Stimulated activated CD4-positive, alpha-beta T cell treated with anti-CD3 and anti-CD28 coated beads, Interleukin-15, amount 100 ng/mL, for 24 hours (primary cell): ENCODE measurements around the gene ZFHX3.

Experiments used
- DNase-seq: peaks from one replicate; pipeline ENCODE4 v3.0.0-alpha.2; 2020

ZFHX3 gene

GRCh38 chr16:72946474-72947194 lies 101.3 kb downstream of the ZFHX3 start:
- DNase-seq = no peak

- no peak for DNase-seq
Measured at GRCh38 chr16:72946063-72946462, 101.9 kb downstream of the ZFHX3 start.

- no peak for DNase-seq
Measured at GRCh38 chr16:72945611-72946010, 102.3 kb downstream of the ZFHX3 start.

GRCh38 chr16:72944757-72945485 lies 103.0 kb downstream of the ZFHX3 start:
- no peak for DNase-seq

- no peak for DNase-seq
Measured at GRCh38 chr16:72942021-72942420, 105.9 kb downstream of the ZFHX3 start.

- DNase-seq = no peak
Measured at GRCh38 chr16:72940886-72941285, 107.0 kb downstream of the ZFHX3 start.

- no peak for DNase-seq
Measured at GRCh38 chr16:72939247-72939646, 108.7 kb downstream of the ZFHX3 start.

- DNase-seq = no peak
Measured at GRCh38 chr16:72938795-72939164, 109.1 kb downstream of the ZFHX3 start.

GRCh38 chr16:72937916-72938794 lies 109.8 kb downstream of the ZFHX3 start:
- no peak for DNase-seq

- DNase-seq = no peak
Measured at GRCh38 chr16:72937360-72937759, 110.6 kb downstream of the ZFHX3 start.

- no peak for DNase-seq
Measured at GRCh38 chr16:72936408-72936807, 111.5 kb downstream of the ZFHX3 start.

GRCh38 chr16:72935896-72936295 lies 112.0 kb downstream of the ZFHX3 start:
- DNase-seq = no peak

- DNase-seq = no peak
Measured at GRCh38 chr16:72934636-72935403, 113.1 kb downstream of the ZFHX3 start.

- DNase-seq = no peak
Measured at GRCh38 chr16:72932677-72933335, 115.1 kb downstream of the ZFHX3 start.

- no peak for DNase-seq
Measured at GRCh38 chr16:72932050-72932449, 115.9 kb downstream of the ZFHX3 start.

GRCh38 chr16:72930396-72930795 lies 117.5 kb downstream of the ZFHX3 start:
- no peak for DNase-seq

GRCh38 chr16:72928090-72928981 lies 119.6 kb downstream of the ZFHX3 start:
- no peak for DNase-seq

- DNase-seq = no peak
Measured at GRCh38 chr16:72927199-72928089, 120.5 kb downstream of the ZFHX3 start.

- no peak for DNase-seq
Measured at GRCh38 chr16:72926177-72927070, 121.5 kb downstream of the ZFHX3 start.
